ENCODE measurements around the gene VPS16. TPM values are rescaled to one million over a fixed set of nuclear protein-coding genes. Genes with fewer than 3 reads are reported as not detected.
"Not testable (repeated sequence)": the region's sequence is repeated elsewhere in the genome, so short reads cannot be mapped to it uniquely, and the experiment has no call there.

VPS16 gene
- total and polyA plus RNA-seq, 7 donors = 19.4 to 37.6 (median 21.6) TPM

- peaks cover 0 to 6% (median 0%) of the 10 kb centered on the region in 4 donors for H3K4me1 ChIP-seq
- intact Hi-C loops (cut with DNase I) = no loop called here
- H3K36me3 ChIP-seq = no peaks in the 10 kb centered on the region
- 10 to 51% methylated on average over 4 of the region's 4 CpGs for WGBS, 2 donors
- peaks cover 14 to 87% (median 47%) of the 10 kb centered on the region in 3 donors for H3K27me3 ChIP-seq
- no peak overlapping the region for H3K27ac ChIP-seq
- H3K9me3 ChIP-seq = no peaks in the 10 kb centered on the region
- H3K4me3 ChIP-seq = no peak overlapping the region
- TF ChIP-seq POLR2AphosphoS5 (IDR thresholded peaks at IDR 0.05) (no peak), CTCF (IDR thresholded peaks at IDR 0.05) (no peak), POLR2A (IDR thresholded peaks at IDR 0.05) (no peak), EP300 (IDR thresholded peaks at IDR 0.05) (no peak)
- DNase-seq = no peak
These were observed 34.2 kb upstream of the VPS16 start for GRCh38 chr20:2806351-2806701.

- Histone ChIP-seq H3K9me3 (peaks cover 0 to 4% (median 0%) of the 10 kb centered on the region in 4 donors), H3K27me3 (peaks cover 12 to 85% (median 42%) of the 10 kb centered on the region in 3 donors), H3K27ac (no peak overlapping the region), H3K4me1 (peaks cover 0 to 6% (median 0%) of the 10 kb centered on the region in 4 donors), H3K36me3 (no peaks in the 10 kb centered on the region), H3K4me3 (no peak overlapping the region)
- intact Hi-C loops (cut with DNase I) = no loop called here
- 89 to 91% methylated on average over 4 of the region's 4 CpGs for WGBS, 2 donors
- TF ChIP-seq CTCF (IDR thresholded peaks at IDR 0.05) = no peak
- no peak for TF ChIP-seq POLR2A (IDR thresholded peaks at IDR 0.05)
- no peak for TF ChIP-seq POLR2AphosphoS5 (IDR thresholded peaks at IDR 0.05)
- no peak for DNase-seq
These were observed 33.5 kb upstream of the VPS16 start for GRCh38 chr20:2807019-2807418.

- H3K27me3 ChIP-seq = peaks cover 12 to 83% (median 42%) of the 10 kb centered on the region in 3 donors
- H3K9me3 ChIP-seq; DNase-seq; H3K27ac ChIP-seq; intact Hi-C loops (cut with DNase I); H3K4me1 ChIP-seq; H3K4me3 ChIP-seq; H3K36me3 ChIP-seq: not testable (repeated sequence)
- WGBS, 2 donors = 71 to 77% methylated on average over 9 of the region's 9 CpGs
These were observed 32.6 kb upstream of the VPS16 start for GRCh38 chr20:2807929-2808328.

GRCh38 chr20:2809690-2810089, 30.9 kb upstream of the VPS16 start:
- no peak overlapping the region for H3K27ac ChIP-seq
- no peak for TF ChIP-seq CTCF (IDR thresholded peaks at IDR 0.05)
- no peak for TF ChIP-seq POLR2A (IDR thresholded peaks at IDR 0.05)
- TF ChIP-seq EP300 (IDR thresholded peaks at IDR 0.05) = no peak
- TF ChIP-seq POLR2AphosphoS5 (IDR thresholded peaks at IDR 0.05) = no peak
- no peak for DNase-seq
- H3K4me3 ChIP-seq = no peak overlapping the region
- intact Hi-C loops (cut with DNase I) = no loop called here
- WGBS, 2 donors = 88 to 96% methylated on average over 10 of the region's 10 CpGs
- H3K9me3 ChIP-seq = peaks cover 0 to 9% (median 0%) of the 10 kb centered on the region in 4 donors
- H3K27me3 ChIP-seq = peaks cover 12 to 65% (median 34%) of the 10 kb centered on the region in 3 donors
- H3K36me3 ChIP-seq = no peaks in the 10 kb centered on the region
- H3K4me1 ChIP-seq = peaks cover 0 to 8% (median 0%) of the 10 kb centered on the region in 4 donors

- TF ChIP-seq EP300 (IDR thresholded peaks at IDR 0.05) (no peak), CTCF (IDR thresholded peaks at IDR 0.05) (no peak), POLR2AphosphoS5 (IDR thresholded peaks at IDR 0.05) (no peak), POLR2A (IDR thresholded peaks at IDR 0.05) (no peak)
- WGBS, 2 donors = 76 to 80% methylated on average over 3 of the region's 3 CpGs
- Histone ChIP-seq H3K27ac (no peak overlapping the region), H3K4me1 (peaks cover 0 to 6% (median 0%) of the 10 kb centered on the region in 4 donors), H3K4me3 (no peak overlapping the region), H3K9me3 (peaks cover 0 to 9% (median 0%) of the 10 kb centered on the region in 4 donors), H3K27me3 (peaks cover 0 to 40% (median 13%) of the 10 kb centered on the region in 3 donors), H3K36me3 (no peaks in the 10 kb centered on the region)
- DNase-seq = no peak
- intact Hi-C loops (cut with DNase I) = no loop called here
These were observed 28.4 kb upstream of the VPS16 start for GRCh38 chr20:2812189-2812588.

Data from sigmoid colon (tissue), 7 donors.